ENCODE measurements around the gene C3.

Gene C3

GRCh38 chr19:6733338-6734095, 13.1 kb upstream of the C3 start:
- in situ Hi-C loops (cut with MboI; ENCODE audit: low sequenced_read_pairs), result loop anchor here (10.0 kb wide), 1 partner anchor 209 kb away; no protein-coding TSS in a partner anchor

GRCh38 chr19:6732803-6733337, 12.4 kb upstream of the C3 start:
- in situ Hi-C loops (cut with MboI; ENCODE audit: low sequenced_read_pairs), result loop anchor here (10.0 kb wide), 1 partner anchor 208 kb away; no protein-coding TSS in a partner anchor

GRCh38 chr19:6731822-6732221, 11.4 kb upstream of the C3 start:
- in situ Hi-C loops (cut with MboI; ENCODE audit: low sequenced_read_pairs), result loop anchor here (10.0 kb wide), 1 partner anchor 207 kb away; no protein-coding TSS in a partner anchor

- in situ Hi-C loops (cut with MboI; ENCODE audit: low sequenced_read_pairs), result loop anchor here (10.0 kb wide), 1 partner anchor 206 kb away; no protein-coding TSS in a partner anchor
Observed at GRCh38 chr19:6730941-6731670, 10.7 kb upstream of the C3 start.

GRCh38 chr19:6730153-6730804, 9.8 kb upstream of the C3 start:
- in situ Hi-C loops (cut with MboI; ENCODE audit: low sequenced_read_pairs), result loop anchor here (10.0 kb wide), 1 partner anchor 205 kb away; no protein-coding TSS in a partner anchor

- in situ Hi-C loops (cut with MboI; ENCODE audit: low sequenced_read_pairs), result loop anchor here (10.0 kb wide), 1 partner anchor 205 kb away; no protein-coding TSS in a partner anchor
Observed at GRCh38 chr19:6729573-6730152, 9.2 kb upstream of the C3 start.

- in situ Hi-C loops (cut with MboI; ENCODE audit: low sequenced_read_pairs), result no loop called here
Observed at GRCh38 chr19:6728346-6728745, 7.9 kb upstream of the C3 start.

GRCh38 chr19:6725513-6726231, 5.2 kb upstream of the C3 start:
- in situ Hi-C loops (cut with MboI; ENCODE audit: low sequenced_read_pairs), result no loop called here

- in situ Hi-C loops (cut with MboI; ENCODE audit: low sequenced_read_pairs), result no loop called here
Observed at GRCh38 chr19:6724631-6725492, 4.4 kb upstream of the C3 start.

GRCh38 chr19:6723738-6724137, 3.3 kb upstream of the C3 start:
- in situ Hi-C loops (cut with MboI; ENCODE audit: low sequenced_read_pairs), result no loop called here

- in situ Hi-C loops (cut with MboI; ENCODE audit: low sequenced_read_pairs), result no loop called here
Observed at GRCh38 chr19:6723108-6723618, 2.7 kb upstream of the C3 start.

- in situ Hi-C loops (cut with MboI; ENCODE audit: low sequenced_read_pairs), result no loop called here
Observed at GRCh38 chr19:6721773-6722172, 1.3 kb upstream of the C3 start.

- in situ Hi-C loops (cut with MboI; ENCODE audit: low sequenced_read_pairs), result no loop called here
Observed at GRCh38 chr19:6721138-6721474, 656 bp upstream of the C3 start.

GRCh38 chr19:6719992-6720368, 470 bp downstream of the C3 start:
- in situ Hi-C loops (cut with MboI; ENCODE audit: low sequenced_read_pairs), result no loop called here

GRCh38 chr19:6719540-6719861, 949 bp downstream of the C3 start:
- in situ Hi-C loops (cut with MboI; ENCODE audit: low sequenced_read_pairs), result no loop called here

GRCh38 chr19:6718741-6719539, 1.5 kb downstream of the C3 start:
- in situ Hi-C loops (cut with MboI; ENCODE audit: low sequenced_read_pairs), result no loop called here

GRCh38 chr19:6718111-6718740, 2.2 kb downstream of the C3 start:
- in situ Hi-C loops (cut with MboI; ENCODE audit: low sequenced_read_pairs), result no loop called here

- in situ Hi-C loops (cut with MboI; ENCODE audit: low sequenced_read_pairs), result no loop called here
Observed at GRCh38 chr19:6717441-6717971, 2.9 kb downstream of the C3 start.

Measured in HL-60/S4 treated with retinoic acid at 250 ng/mL for 4 days and 3 days (cell line).